ENCODE results near the gene MAST4.

GRCh38 chr5:66882606-66883227 is 286.5 kb downstream of the MAST4 start:
- TF ChIP-seq, protein P1, sequence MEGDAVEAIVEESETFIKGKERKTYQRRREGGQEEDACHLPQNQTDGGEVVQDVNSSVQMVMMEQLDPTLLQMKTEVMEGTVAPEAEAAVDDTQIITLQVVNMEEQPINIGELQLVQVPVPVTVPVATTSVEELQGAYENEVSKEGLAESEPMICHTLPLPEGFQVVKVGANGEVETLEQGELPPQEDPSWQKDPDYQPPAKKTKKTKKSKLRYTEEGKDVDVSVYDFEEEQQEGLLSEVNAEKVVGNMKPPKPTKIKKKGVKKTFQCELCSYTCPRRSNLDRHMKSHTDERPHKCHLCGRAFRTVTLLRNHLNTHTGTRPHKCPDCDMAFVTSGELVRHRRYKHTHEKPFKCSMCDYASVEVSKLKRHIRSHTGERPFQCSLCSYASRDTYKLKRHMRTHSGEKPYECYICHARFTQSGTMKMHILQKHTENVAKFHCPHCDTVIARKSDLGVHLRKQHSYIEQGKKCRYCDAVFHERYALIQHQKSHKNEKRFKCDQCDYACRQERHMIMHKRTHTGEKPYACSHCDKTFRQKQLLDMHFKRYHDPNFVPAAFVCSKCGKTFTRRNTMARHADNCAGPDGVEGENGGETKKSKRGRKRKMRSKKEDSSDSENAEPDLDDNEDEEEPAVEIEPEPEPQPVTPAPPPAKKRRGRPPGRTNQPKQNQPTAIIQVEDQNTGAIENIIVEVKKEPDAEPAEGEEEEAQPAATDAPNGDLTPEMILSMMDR (IDR thresholded peaks at IDR 0.05; ENCODE audit: low read depth, low read length), result no peak
- no peak for TF ChIP-seq EZH2phosphoT487 (IDR thresholded peaks at IDR 0.05; ENCODE audit: low read depth)

Data from OCI-LY3 (cell line).